Epidermal melanocyte (primary cell): Measurements from ENCODE around the gene GAPT.
"Not testable (repeated sequence)": the region's sequence is repeated elsewhere in the genome, so short reads cannot be mapped to it uniquely, and the experiment has no call there.

Experiments
- DNase-seq: peaks from one replicate; pipeline ENCODE4 v3.0.0; 2011; ENCODE audit warnings: low spot score; ENCODE audit not compliant: insufficient read length

The GAPT gene

DNA sequence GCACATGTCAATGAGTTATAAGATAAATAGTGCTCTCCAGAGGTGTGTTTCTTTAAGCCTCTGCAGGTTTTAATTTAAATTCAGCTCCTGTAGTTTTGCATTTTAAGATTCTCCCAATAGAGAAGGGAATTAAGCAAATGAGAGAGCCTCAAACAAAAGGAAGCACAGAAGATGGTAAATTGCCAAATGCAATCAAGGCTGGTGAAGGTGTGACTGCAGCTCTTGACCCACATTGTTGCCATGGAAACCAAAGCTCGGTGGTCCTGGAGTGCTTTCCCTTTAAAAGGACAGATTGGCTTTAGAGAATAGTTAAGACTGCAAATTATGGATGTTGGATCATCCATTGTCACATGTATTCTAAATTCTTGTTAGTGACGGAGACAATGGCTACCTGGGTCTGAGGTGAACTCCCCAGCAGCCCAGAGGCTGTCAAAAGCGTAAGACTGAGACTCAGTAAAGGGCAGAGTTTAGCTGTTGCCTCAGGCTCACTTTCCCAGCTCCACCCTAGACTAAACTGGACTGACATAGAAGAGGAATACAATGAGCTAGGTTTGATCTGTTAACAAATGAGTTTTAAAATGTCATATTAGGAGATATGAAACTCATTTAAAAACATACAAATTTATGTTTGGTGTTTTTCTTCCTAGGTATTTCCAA, 12.3 kb downstream of the GAPT start:
- DNase-seq: no peak

DNA sequence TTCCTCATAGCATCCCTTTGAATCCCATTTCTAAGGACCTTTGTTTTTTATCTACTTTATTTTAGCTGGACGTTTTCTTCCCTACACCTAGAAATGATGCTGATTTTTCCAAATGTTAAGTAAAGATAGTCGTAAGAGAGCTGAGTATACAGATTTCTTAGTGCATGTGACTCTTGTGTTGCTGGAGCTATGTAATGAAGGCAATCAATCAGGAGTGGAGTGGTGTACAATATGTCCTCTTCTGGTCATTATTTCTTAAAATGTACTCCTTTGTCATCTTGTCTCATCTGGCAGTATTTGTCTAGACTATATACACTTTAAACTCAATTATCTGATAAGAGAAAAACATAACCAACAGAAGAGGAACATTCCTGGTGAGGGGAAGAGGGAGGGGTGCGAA, 13.5 kb downstream of the GAPT start:
- no peak for DNase-seq

DNA sequence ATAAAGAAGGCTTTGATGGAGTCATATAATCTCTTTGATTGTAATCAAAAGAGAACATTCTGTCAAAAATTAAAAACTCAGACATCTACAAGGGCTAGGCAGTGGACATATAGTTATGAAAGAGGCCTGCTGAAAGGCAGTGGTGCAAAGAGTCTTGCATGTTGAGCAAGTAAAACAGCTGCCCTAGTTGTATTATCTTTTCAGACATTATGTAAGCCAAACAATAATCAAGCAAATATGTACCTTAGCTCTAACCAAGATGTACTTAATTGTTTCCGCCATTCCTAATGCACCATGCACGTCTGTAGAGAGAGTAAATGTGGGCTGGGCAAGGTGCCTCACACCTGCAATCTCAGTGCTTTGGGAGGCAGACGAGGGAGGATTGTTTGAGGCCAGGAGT, 14.3 kb downstream of the GAPT start:
- no peak for DNase-seq

DNA sequence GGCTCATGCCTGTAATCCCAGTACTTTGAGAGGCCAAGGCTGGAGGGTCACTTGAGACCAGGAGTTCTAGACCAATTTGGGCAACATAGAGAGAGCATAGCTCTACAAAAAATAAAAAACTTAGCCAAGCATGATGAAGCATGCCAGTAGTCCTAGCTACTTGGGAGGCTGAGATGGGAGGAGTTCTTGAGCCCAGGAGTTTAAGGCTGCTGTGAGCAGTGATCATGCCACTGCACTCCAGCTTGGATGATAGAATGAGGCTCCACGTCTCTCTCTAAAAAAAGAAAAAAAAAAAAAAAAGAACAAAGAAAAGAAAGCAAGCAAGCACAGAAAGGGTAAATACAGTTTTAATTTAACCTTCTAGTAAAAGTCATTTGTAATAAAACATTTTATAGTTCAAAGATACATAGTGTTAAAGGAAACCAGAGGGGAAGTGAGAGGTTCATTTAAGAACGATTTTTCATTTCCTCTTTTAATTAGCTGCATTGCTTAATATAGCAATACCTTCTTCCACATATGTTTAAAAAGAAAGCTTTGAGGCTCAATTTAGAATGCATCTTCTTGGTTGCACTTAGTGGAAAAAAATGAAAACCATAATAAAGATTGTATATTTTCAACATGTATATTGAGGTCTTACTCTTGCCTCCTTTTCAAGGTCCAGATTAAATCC, 14.9 kb downstream of the GAPT start:
- no peak for DNase-seq

DNA sequence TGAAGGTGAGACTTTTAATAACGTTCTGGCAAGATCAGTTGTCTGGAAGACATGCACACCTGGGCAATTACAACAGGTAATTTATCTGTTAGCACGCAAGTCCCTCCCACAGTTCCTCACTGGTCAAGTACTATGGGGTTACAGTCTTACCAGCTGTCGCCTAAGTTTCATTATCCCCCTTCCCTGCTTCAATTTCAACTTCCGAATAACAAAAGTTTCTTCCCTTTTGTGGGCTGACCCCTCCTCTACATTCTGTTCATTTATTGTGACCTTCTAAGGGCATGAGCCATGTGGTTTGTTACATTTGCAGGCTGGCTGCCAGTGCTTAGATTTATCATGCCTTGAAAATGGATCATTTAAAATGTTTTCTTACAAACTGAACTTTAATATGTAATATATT, 16.5 kb downstream of the GAPT start:
- no peak for DNase-seq

DNA sequence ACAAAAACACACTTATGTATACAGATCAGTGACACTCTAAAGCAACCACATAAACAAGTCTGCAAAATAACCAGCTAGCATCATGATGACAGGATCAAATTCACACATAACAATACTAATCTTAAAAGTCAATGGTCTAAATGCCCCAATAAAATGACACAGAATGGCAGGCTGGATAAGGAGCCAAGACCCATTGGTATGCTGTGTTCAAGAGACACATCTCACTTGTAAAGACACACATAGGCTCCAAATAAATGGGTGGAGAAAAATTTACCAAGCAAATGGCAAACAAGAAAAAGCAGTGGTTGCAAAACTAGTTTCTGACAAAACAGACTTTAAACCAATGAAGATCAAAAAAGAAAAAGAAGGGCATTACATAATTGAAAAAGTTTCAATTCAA, 26.0 kb downstream of the GAPT start:
- no peak for DNase-seq

DNA sequence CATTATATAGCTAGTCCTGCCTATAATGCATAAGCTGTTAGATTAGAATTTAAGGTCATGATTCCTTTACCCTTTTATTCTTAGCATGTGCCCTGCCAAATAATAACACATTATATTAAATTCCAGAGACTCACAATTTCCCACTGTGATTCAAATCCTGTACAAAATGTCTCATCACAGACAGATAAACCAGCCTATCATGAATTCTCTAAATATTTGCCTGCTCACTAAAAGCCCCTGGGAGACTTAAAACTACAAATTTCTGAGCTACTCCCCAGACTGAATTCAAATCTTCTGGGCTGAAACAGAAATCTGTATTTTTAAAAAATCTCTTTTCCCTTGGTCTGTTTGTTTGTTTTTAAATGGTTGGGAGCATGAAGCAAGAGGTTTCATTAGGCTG, 32.7 kb downstream of the GAPT start:
- no peak for DNase-seq

DNA sequence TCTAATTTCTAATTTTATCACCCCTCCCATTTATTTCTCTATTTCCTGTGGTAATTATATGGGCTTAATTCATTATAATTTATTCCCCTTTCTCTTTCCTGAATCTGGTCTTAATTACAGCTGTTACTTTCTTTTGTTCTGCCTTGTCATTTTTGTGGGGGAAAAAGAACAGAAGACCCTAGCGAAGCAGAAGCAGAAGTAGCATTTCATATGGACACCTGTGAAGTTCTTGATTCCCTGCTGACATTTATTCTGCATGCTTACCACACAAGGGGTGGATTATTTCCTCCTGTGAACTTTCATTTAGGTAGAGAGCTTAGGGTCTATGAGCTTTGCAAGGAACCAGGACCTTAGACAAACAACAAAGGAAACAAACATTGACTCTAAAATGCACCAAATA, 33.3 kb downstream of the GAPT start:
- DNase-seq: no peak

DNA sequence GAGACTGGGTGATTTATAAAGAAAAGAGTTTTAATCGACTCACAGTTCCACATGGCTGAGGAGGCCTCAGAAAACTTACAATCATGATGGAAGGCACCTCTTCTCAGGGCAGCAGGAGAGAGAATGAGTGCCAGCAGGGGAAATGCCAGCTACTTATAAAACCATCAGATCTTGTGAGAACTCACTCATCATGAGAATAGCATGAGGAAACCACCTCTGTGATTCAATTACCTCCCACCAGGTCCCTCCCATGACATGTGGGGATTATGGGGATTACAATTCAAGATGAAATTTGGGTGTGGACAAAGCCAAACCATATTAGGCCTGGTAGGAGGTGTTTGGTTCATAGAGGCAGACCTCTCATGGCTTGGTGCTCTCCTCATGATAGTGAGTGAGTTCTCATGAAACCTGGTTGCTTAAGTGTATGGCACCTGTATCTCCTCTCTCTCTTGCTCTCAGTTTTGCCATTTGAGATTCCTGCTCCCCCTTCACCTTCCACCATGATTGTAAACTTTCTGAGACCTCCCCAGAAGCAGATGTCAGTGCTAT, 39.8 kb downstream of the GAPT start:
- DNase-seq: no peak

DNA sequence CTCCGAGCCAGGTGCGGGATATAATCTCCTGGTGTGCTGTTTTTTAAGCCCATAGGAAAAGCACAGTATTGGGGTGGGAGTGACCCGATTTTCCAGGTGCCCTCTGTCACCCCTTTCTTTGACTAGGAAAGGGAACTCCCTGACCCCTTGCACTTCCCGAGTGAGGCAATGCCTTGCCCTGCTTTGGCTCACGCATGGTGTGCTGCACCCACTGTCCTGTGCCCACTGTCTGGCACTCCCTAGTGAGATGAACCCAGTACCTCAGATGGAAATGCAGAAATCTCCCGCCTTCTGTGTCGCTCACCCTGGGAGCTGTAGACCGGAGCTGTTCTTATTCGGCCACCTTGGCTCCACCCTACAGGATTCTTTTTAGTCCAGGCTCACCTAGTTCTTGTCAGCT, 50.7 kb downstream of the GAPT start:
- DNase-seq: not testable (repeated sequence)

DNA sequence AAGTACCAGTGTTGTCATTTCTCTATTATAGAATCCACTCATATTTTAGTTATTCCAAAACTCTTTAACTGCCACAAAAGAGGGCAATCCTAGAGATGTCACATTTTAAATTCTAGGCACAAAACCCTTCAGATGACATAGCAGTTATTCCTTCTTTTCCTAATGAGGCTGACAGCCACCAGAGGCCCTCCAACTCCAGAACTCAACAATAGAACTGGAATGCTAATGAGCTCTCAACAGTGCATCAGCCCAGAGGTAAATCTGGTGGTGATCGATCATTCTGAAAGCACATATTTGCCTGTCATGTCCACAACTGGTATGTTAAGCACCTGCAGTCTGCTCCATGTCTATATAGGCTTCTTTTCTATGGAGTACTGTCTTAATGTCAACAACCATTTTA, 51.5 kb downstream of the GAPT start:
- DNase-seq: no peak

DNA sequence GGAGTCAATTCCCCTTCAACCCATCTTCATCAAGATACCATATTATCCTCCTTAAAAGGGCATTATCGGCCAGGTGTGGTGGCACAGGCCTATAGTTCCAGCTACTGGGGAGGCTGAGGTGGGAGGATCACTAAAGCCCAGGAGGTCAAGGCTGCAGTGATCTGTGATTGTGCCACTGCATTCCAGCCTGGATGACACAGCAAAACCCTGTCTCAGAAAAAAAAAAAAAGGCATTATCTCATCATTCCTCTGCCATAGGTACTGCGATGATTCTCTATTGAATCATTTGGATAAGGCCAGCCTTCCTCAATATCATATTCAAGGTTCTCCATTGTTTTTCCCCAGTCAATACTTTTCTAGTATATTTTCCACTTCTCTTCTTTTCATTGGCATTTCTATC, 52.5 kb downstream of the GAPT start:
- no peak for DNase-seq

DNA sequence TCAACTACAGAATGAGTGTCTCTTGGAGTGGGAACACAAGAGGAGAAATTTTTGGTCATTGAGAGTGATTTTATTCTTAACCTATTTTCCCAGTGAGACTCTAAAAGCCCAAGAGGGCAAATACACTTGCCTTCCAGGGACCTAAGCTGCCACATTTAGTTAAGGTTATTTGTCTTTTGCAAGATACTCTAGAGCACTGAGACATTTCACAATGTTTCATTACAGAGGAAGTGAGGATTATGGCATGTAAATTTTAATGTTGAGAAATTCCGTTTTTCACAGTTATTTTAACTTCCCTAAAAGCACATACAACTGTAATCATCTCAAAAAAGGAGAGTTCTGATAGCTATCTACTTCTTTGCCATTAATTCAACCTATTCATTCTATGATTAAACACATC, 53.0 kb downstream of the GAPT start:
- no peak for DNase-seq

DNA sequence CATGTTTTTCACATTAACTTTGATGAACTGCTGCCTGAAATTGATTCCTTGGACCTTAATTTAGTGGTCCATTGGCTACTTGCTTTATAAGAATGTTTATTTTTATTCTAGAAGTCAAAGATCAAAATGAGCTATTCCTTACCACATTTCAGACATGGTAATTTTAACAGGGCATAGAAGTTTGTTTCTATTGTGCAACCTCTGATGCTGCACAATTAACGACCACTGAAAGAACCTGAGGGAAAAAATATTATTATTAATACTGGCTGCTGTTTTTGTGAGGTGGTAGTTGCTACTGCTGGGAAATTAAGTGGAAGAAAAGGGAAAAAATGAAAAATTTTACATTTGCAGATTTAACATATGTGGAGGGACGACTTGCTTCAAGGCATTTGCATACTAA, 53.7 kb downstream of the GAPT start:
- DNase-seq: no peak

DNA sequence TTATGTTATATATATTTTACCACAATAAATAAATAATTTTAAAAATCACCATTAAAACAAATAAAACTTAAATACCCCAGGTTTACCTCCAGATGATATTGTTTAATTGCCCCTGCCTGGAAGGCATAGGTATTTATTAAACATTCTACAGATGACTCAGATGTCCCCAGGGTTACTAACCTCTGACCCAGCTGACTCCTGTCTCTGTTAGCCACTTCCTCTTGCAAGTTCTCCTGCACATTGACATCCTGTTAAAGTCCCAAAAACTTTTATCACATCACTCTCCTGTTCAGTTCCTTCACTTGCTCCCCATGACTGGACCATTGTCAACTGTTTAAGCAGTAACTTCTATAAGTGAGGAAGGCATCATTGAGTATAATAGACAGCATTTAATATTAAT, 54.7 kb downstream of the GAPT start:
- DNase-seq: no peak
